GM12878 (cell line): ENCODE results near the gene RTN4R.

Source experiments
- E4F1 ChIP-seq: fragments of 450-650 bp; IDR thresholded peaks from 2 replicates; pipeline ENCODE4 v1.6.1; 2018; ENCODE audit warnings: borderline replicate concordance, mild to moderate bottlenecking; ENCODE audit not compliant: partially characterized antibody
- RAD21 ChIP-seq: IDR thresholded peaks from 2 replicates; pipeline ENCODE4 v1.6.1; 2011; ENCODE audit warnings: mild to moderate bottlenecking, low read depth, low read length, moderate library complexity; ENCODE audit not compliant: insufficient read depth
- SMARCA5 ChIP-seq: fragments of 450-650 bp; IDR thresholded peaks from 2 replicates; pipeline ENCODE4 v1.6.1; 2017; ENCODE audit warnings: mild to moderate bottlenecking
- ZNF24 ChIP-seq: fragments of 450-650 bp; IDR thresholded peaks from 2 replicates; pipeline ENCODE4 v1.6.1; 2017; ENCODE audit warnings: antibody characterized with exemption, mild to moderate bottlenecking

GRCh38 chr22:20248461-20248978 is 19.6 kb downstream of the RTN4R start:
- no peak for TF ChIP-seq RAD21
- no peak for TF ChIP-seq E4F1
- TF ChIP-seq SMARCA5 = no peak
- TF ChIP-seq ZNF24 = no peak
